Measurements from ENCODE around the gene IGF2R. TPM values are rescaled to one million over a fixed set of nuclear protein-coding genes. Genes with fewer than 3 reads are reported as not detected.
"Not testable (repeated sequence)": the region's sequence is repeated elsewhere in the genome, so short reads cannot be mapped to it uniquely, and the experiment has no call there.

Gene IGF2R
- total RNA-seq, 1 donor from 2014 or later = 109 TPM

- Histone ChIP-seq H3K36me3 (ENCODE audit: control insufficient read depth, insufficient read depth, low read length) (no peaks in the 10 kb centered on the region), H3K4me3 (ENCODE audit: low read depth, low read length) (no peak overlapping the region), H3K27me3 (ENCODE audit: control insufficient read depth, insufficient read depth, low read length) (no peaks in the 10 kb centered on the region)
- DNase-seq (ENCODE audit: low read depth) (no peak), FAIRE-seq (no peak)
- TF ChIP-seq CTCF (IDR thresholded peaks at IDR 0.05; ENCODE audit: insufficient read depth, low read length, severe bottlenecking) = no peak
Measured at GRCh38 chr6:160137130-160137988, 168.5 kb downstream of the IGF2R start.

GRCh38 chr6:160137989-160138835, 169.3 kb downstream of the IGF2R start:
- no peaks in the 10 kb centered on the region for H3K36me3 ChIP-seq (ENCODE audit: control insufficient read depth, insufficient read depth, low read length)
- FAIRE-seq (no peak), DNase-seq (ENCODE audit: low read depth) (peak; percentile 65)
- H3K4me3 ChIP-seq (ENCODE audit: low read depth, low read length) = no peak overlapping the region
- peak; percentile 65 for TF ChIP-seq CTCF (IDR thresholded peaks at IDR 0.05; ENCODE audit: insufficient read depth, low read length, severe bottlenecking)
- no peaks in the 10 kb centered on the region for H3K27me3 ChIP-seq (ENCODE audit: control insufficient read depth, insufficient read depth, low read length)

GRCh38 chr6:160138839-160139419, 170.0 kb downstream of the IGF2R start:
- no peak for DNase-seq (ENCODE audit: low read depth)
- Histone ChIP-seq H3K4me3 (ENCODE audit: low read depth, low read length) (no peak overlapping the region), H3K27me3 (ENCODE audit: control insufficient read depth, insufficient read depth, low read length) (no peaks in the 10 kb centered on the region), H3K36me3 (ENCODE audit: control insufficient read depth, insufficient read depth, low read length) (no peaks in the 10 kb centered on the region)
- no peak for TF ChIP-seq CTCF (IDR thresholded peaks at IDR 0.05; ENCODE audit: insufficient read depth, low read length, severe bottlenecking)
- FAIRE-seq = no peak

- TF ChIP-seq CTCF (IDR thresholded peaks at IDR 0.05; ENCODE audit: insufficient read depth, low read length, severe bottlenecking) = no peak
- H3K27me3 ChIP-seq (ENCODE audit: control insufficient read depth, insufficient read depth, low read length) = no peaks in the 10 kb centered on the region
- no peaks in the 10 kb centered on the region for H3K36me3 ChIP-seq (ENCODE audit: control insufficient read depth, insufficient read depth, low read length)
- DNase-seq (ENCODE audit: low read depth) = peak; percentile 84
- no peak for FAIRE-seq
- H3K4me3 ChIP-seq (ENCODE audit: low read depth, low read length) = no peak overlapping the region
Measured at GRCh38 chr6:160139420-160139851, 170.6 kb downstream of the IGF2R start.

- not testable (repeated sequence) for H3K4me3 ChIP-seq (ENCODE audit: low read depth, low read length); FAIRE-seq; H3K27me3 ChIP-seq (ENCODE audit: control insufficient read depth, insufficient read depth, low read length); DNase-seq (ENCODE audit: low read depth); H3K36me3 ChIP-seq (ENCODE audit: control insufficient read depth, insufficient read depth, low read length)
Measured at GRCh38 chr6:160140493-160140892, 171.6 kb downstream of the IGF2R start.
